ENCODE results near the gene RBM20. TPM values are rescaled to one million over a fixed set of nuclear protein-coding genes. Genes with fewer than 3 reads are reported as not detected.

Gene RBM20
- total and polyA plus RNA-seq, 2 of the 4 experiments (the other 2 are of a cell fraction), result under 0.01 to 0.15 TPM

GRCh38 chr10:110841767-110842267 is 197.7 kb downstream of the RBM20 start:
- Histone ChIP-seq H3K4me2 (ENCODE audit: low read depth, low read length) (no peak overlapping the region), H2AK9ac (replicated peaks; ENCODE audit: low read depth, low read length, poor library complexity) (no peak overlapping the region), H2BK15ac (ENCODE audit: low read depth, low read length) (no peak overlapping the region), H3K23ac (ENCODE audit: low read depth, low read length) (no peak overlapping the region), H4K5ac (ENCODE audit: low read depth, low read length) (no peak overlapping the region), H3K18ac (ENCODE audit: low read depth, low read length) (no peak overlapping the region), H4K91ac (ENCODE audit: insufficient read depth, low read depth, low read length) (no peak overlapping the region), H2BK20ac (ENCODE audit: low read depth, low read length) (no peak overlapping the region), H3K14ac (replicated peaks; ENCODE audit: low read depth, low read length) (no peak overlapping the region), H4K20me1 (ENCODE audit: insufficient read depth, low read length) (no peaks in the 10 kb centered on the region), H3K56ac (ENCODE audit: extremely low read depth, insufficient read depth, low read length) (no peak overlapping the region), H2BK120ac (ENCODE audit: low read depth, low read length) (no peak overlapping the region), H3K9me3 (ENCODE audit: control insufficient read depth, insufficient read depth, low read length) (no peaks in the 10 kb centered on the region), H3K9ac (ENCODE audit: low read depth, low read length) (no peak overlapping the region), H3K36me3 (ENCODE audit: control insufficient read depth, insufficient read depth, low read length) (no peaks in the 10 kb centered on the region), H3K4me3 (ENCODE audit: insufficient read depth, low read depth, low read length) (no peak overlapping the region), H3K79me1 (ENCODE audit: low read depth in 1 of 2, low read length in 2 of 2) (no peaks in the 10 kb centered on the region), H3K4me1 (ENCODE audit: control insufficient read depth, insufficient read depth, low read length) (no peaks in the 10 kb centered on the region), H4K8ac (ENCODE audit: low read depth in 2 of 2, low read length in 2 of 2) (no peak overlapping the region), H3K27ac (ENCODE audit: insufficient read depth, low read length) (no peak overlapping the region), H2AFZ (replicated peaks; ENCODE audit: low read length, poor library complexity) (no peak overlapping the region), H3K4ac (ENCODE audit: low read depth, low read length) (no peak overlapping the region), H3K27me3 (ENCODE audit: control insufficient read depth, insufficient read depth, low read length) (peaks cover 9% of the 10 kb centered on the region), H3K9me1 (ENCODE audit: insufficient read depth, low read length) (no peaks in the 10 kb centered on the region), H2AK5ac (ENCODE audit: low read depth, low read length) (no peak overlapping the region), H2BK5ac (ENCODE audit: low read depth, low read length, poor library complexity, severe bottlenecking) (no peak overlapping the region)
- in situ Hi-C loops (cut with MboI; ENCODE audit: low sequenced_read_pairs) (no loop called here), intact Hi-C loops (cut with micrococcal nuclease) (no loop called here), dilution Hi-C loops (cut with HindIII; ENCODE audit: low sequenced_read_pairs, unreplicated experiment) (no loop called here)
- TF ChIP-seq MAFK (IDR thresholded peaks at IDR 0.05; ENCODE audit: low read depth, low read length) (no peak), POLR2A (IDR thresholded peaks at IDR 0.05; ENCODE audit: low read depth, low read length) (no peak), USF2 (IDR thresholded peaks at IDR 0.05; ENCODE audit: low read depth, low read length) (no peak), RAD21 (IDR thresholded peaks at IDR 0.05; ENCODE audit: low read length) (no peak), CHD1 (IDR thresholded peaks at IDR 0.05; ENCODE audit: low read depth, low read length) (no peak), SMC3 (IDR thresholded peaks at IDR 0.05; ENCODE audit: low read depth, low read length) (no peak), MAZ (IDR thresholded peaks at IDR 0.05; ENCODE audit: borderline replicate concordance, low read depth, low read length) (no peak), ELK1 (IDR thresholded peaks at IDR 0.05; ENCODE audit: borderline replicate concordance, low read depth, low read length) (no peak), BHLHE40 (IDR thresholded peaks at IDR 0.05; ENCODE audit: low read depth, low read length) (no peak), NFE2L2 (IDR thresholded peaks at IDR 0.05; ENCODE audit: low read depth, low read length) (no peak), RCOR1 (IDR thresholded peaks at IDR 0.05; ENCODE audit: insufficient replicate concordance, low read length) (no peak), MXI1 (IDR thresholded peaks at IDR 0.05; ENCODE audit: borderline replicate concordance, low read depth, low read length) (no peak), RFX5 (IDR thresholded peaks at IDR 0.05; ENCODE audit: low read depth, low read length) (no peak), CEBPB (IDR thresholded peaks at IDR 0.05; ENCODE audit: low read depth, low read length) (no peak), FOS (IDR thresholded peaks at IDR 0.05; ENCODE audit: low read depth, low read length) (no peak), CTCF (conservative IDR thresholded peaks at IDR 0.05; ENCODE audit: low read depth, low read length) (no peak)
- CTCF ChIA-PET, result no interaction called here
- 79% methylated on average over 5 of the region's 9 CpGs; no CpG with 5 or more reads in 1 of the 2 experiments for WGBS, 2 experiments (ENCODE audit: extremely low coverage in 2 of 2, insufficient read length in 1 of 2)
- POLR2A ChIA-PET (ENCODE audit: unreplicated experiment), result no interaction called here
- BruUV-seq (replicated peaks), result no TSS peak
- ATAC-seq (ENCODE audit: low read depth) (no peak), DNase-seq (no peak)
